ENCODE data around the gene UAP1. TPM values are rescaled to one million over a fixed set of nuclear protein-coding genes. Genes with fewer than 3 reads are reported as not detected.

The UAP1 gene
- total RNA-seq, 1 donor from 2014 or later, result 54.7 TPM

DNA sequence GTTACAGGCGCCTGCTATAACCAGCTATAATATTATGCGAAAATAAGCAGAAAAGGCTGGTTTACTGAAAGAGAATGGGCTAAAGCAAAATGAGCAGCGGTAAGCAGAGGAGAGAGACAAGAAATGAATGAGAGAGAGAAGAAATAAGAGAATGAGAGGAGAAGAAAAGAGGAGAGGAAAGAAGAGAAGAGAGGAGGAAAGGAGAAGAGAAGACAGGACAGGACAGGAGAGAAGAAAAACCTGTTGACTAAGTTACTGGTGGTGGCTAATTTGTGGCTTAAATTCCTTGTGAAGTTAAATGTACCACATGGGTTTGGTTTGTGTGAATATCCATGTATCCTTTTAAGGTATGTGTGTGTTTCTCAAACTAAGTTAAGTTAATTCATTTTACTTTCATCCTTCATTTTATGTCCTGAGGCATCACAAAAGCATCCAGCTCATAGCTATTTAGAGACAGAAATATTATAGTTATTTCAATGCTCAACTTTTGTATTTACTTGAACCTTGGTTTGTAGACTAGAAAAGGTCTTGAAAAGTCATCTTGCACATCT, 67.6 kb downstream of the UAP1 start:
- no peak for DNase-seq (ENCODE audit: low spot score)
- no peak overlapping the region for H3K27ac Mint-ChIP-seq
- H3K27me3 Mint-ChIP-seq (ENCODE audit: low read depth), result peaks cover 15% of the 10 kb centered on the region
- no peaks in the 10 kb centered on the region for H3K36me3 Mint-ChIP-seq (ENCODE audit: low read depth)
- intact Hi-C loops (cut with micrococcal nuclease), result no loop called here
- H3K9me3 Mint-ChIP-seq, result no peaks in the 10 kb centered on the region
- H3K4me1 Mint-ChIP-seq (ENCODE audit: low read depth), result peaks cover 4% of the 10 kb centered on the region
- H3K4me3 Mint-ChIP-seq (ENCODE audit: low read depth), result no peak overlapping the region

DNA sequence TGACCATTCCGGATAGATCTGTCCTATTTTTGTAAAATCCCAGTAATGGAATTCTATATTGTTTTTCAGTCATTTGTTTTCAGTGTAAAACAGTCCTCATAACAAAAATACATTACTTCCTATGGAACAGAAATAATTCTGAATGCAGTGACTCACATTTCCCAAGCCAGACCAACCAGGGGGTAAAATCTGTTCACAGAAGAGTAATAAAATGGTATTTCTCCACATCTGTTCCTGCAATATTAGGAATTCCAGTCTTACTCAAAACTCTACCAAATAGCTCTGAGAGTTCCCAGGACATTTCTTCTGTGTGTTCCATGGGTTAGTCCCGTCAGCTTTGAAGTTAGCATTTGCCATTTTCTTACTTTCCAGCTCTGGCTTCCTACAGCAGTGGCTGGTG, 68.1 kb downstream of the UAP1 start:
- intact Hi-C loops (cut with micrococcal nuclease), result loop anchor here (2.0 kb wide), 1 partner anchor 273 kb away; no protein-coding TSS in a partner anchor
- Mint-ChIP-seq H3K4me3 (ENCODE audit: low read depth) (no peak overlapping the region), H3K4me1 (ENCODE audit: low read depth) (peaks cover 4% of the 10 kb centered on the region)

GRCh38 chr1:162631546-162632191, 70.1 kb downstream of the UAP1 start:
- no peak for DNase-seq (ENCODE audit: low spot score)
- no peak overlapping the region for H3K27ac Mint-ChIP-seq
- peaks cover 4% of the 10 kb centered on the region for H3K4me1 Mint-ChIP-seq (ENCODE audit: low read depth)
- no peaks in the 10 kb centered on the region for H3K36me3 Mint-ChIP-seq (ENCODE audit: low read depth)
- peaks cover 23% of the 10 kb centered on the region for H3K27me3 Mint-ChIP-seq (ENCODE audit: low read depth)
- no peak overlapping the region for H3K4me3 Mint-ChIP-seq (ENCODE audit: low read depth)
- no peaks in the 10 kb centered on the region for H3K9me3 Mint-ChIP-seq
- intact Hi-C loops (cut with micrococcal nuclease), result loop anchor here (2.0 kb wide), 1 partner anchor 275 kb away; no protein-coding TSS in a partner anchor

More for the DNA sequence above, 68.1 kb downstream of the UAP1 start:
- Mint-ChIP-seq H3K27ac (no peak overlapping the region), H3K27me3 (ENCODE audit: low read depth) (peaks cover 15% of the 10 kb centered on the region), H3K9me3 (no peaks in the 10 kb centered on the region), H3K36me3 (ENCODE audit: low read depth) (no peaks in the 10 kb centered on the region)
- DNase-seq (ENCODE audit: low spot score), result no peak

DNA sequence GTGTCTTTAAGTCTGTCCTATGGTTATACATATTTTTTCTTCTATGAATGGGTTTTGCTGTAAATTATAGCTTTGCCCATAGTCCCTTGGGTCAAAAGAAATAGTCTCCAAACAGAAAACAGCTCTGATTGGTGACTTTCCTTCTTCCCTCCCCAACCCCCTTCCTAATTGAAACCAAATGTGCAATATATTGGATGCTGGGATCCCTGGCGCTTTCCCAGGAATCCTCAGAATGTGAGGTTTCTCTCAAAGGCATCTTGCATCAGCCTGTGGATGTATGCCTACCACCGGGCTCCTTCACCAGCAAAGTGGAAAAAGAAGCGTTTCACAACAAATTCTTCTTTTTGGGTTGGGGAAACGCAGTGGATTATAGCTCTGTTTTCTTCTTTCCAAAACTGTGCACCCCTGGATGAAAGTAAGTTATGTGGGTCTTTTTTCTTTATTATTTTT, 70.7 kb downstream of the UAP1 start, which contains the start of gene DDR2:
TSS of gene DDR2 (plus strand) at position 248 of the 450 bp plus-strand sequence. CDS start 86,600 bp downstream, outside the sequence.
- intact Hi-C loops (cut with micrococcal nuclease), result no loop called here
- no peak within 1 kb of the TSS for H3K27ac Mint-ChIP-seq
- DNase-seq (ENCODE audit: low spot score), result no peak
- peaks cover 21% of the 10 kb centered on the region for H3K27me3 Mint-ChIP-seq (ENCODE audit: low read depth)
- H3K4me1 Mint-ChIP-seq (ENCODE audit: low read depth), result peaks cover 2% of the 10 kb centered on the region
- H3K4me3 Mint-ChIP-seq (ENCODE audit: low read depth), result no peak within 1 kb of the TSS
- H3K9me3 Mint-ChIP-seq, result no peaks in the 10 kb centered on the region
- no peaks in the 10 kb centered on the region for H3K36me3 Mint-ChIP-seq (ENCODE audit: low read depth)

- H3K4me3 Mint-ChIP-seq (ENCODE audit: low read depth), result no peak overlapping the region
- intact Hi-C loops (cut with micrococcal nuclease), result no loop called here
- peaks cover 2% of the 10 kb centered on the region for H3K4me1 Mint-ChIP-seq (ENCODE audit: low read depth)
- H3K27ac Mint-ChIP-seq, result no peak overlapping the region
- H3K27me3 Mint-ChIP-seq (ENCODE audit: low read depth), result peaks cover 20% of the 10 kb centered on the region
- no peaks in the 10 kb centered on the region for H3K36me3 Mint-ChIP-seq (ENCODE audit: low read depth)
- no peaks in the 10 kb centered on the region for H3K9me3 Mint-ChIP-seq
- DNase-seq (ENCODE audit: low spot score), result no peak
These were observed 71.2 kb downstream of the UAP1 start for GRCh38 chr1:162632698-162633080.

DNA sequence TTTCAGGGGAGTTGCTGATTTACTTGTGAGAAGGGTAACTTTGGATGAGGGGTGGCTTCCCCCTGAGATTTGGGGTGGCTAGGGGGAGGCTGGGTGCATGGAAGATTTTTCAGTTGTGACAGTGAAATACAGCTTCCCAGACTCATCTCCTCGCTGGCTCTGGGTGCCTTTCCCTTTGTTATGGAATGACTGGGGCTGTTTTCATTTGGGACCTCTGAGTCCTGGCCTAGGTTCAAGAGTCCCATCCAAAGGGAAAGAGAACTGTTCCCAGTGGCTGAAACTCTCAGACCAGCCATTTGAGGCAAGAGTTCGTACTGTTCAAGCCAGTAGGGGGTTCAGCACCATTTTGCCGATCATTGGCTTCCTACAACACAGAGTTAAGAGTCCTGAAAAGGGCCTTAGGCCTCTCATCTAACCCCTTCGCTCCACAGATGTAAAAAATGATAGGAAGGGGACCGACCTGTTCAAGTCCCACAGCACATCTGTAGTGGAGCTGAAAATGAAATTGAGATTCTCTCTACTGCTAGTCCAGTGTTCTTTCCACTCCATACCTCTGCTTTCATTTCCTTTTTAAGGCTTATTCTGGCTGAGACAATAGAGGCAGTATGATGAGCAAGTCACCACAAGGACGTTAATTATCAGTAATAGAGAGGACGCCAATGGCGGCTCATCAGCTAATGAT, 71.7 kb downstream of the UAP1 start:
- DNase-seq (ENCODE audit: low spot score), result no peak
- Mint-ChIP-seq H3K4me3 (ENCODE audit: low read depth) (no peak overlapping the region), H3K27me3 (ENCODE audit: low read depth) (peaks cover 18% of the 10 kb centered on the region), H3K36me3 (ENCODE audit: low read depth) (no peaks in the 10 kb centered on the region), H3K9me3 (no peaks in the 10 kb centered on the region), H3K27ac (no peak overlapping the region), H3K4me1 (ENCODE audit: low read depth) (peaks cover 2% of the 10 kb centered on the region)
- intact Hi-C loops (cut with micrococcal nuclease), result no loop called here

DNA sequence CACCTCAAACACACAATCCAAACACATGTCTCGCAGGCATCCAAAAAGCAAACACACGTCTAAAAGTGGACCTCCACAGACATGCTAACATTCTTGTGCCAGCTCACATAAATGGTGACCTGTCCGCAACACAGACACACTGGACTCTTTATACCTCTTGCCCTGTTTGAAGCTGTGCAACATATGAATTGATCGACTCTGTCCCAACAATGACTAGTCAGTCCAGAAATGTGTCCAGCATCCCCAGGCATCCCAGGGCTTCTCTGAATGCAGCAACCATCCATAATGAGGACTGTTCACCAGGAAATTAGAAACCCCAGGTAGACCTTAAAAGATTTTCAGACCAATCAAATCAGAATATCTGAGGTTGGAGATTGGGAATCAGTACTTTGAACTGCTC, 73.9 kb downstream of the UAP1 start:
- intact Hi-C loops (cut with micrococcal nuclease), result no loop called here
- DNase-seq (ENCODE audit: low spot score), result no peak
- Mint-ChIP-seq H3K4me3 (ENCODE audit: low read depth) (no peak overlapping the region), H3K4me1 (ENCODE audit: low read depth) (peaks cover 2% of the 10 kb centered on the region), H3K36me3 (ENCODE audit: low read depth) (no peaks in the 10 kb centered on the region), H3K27me3 (ENCODE audit: low read depth) (peaks cover 15% of the 10 kb centered on the region), H3K27ac (no peak overlapping the region), H3K9me3 (no peaks in the 10 kb centered on the region)

DNA sequence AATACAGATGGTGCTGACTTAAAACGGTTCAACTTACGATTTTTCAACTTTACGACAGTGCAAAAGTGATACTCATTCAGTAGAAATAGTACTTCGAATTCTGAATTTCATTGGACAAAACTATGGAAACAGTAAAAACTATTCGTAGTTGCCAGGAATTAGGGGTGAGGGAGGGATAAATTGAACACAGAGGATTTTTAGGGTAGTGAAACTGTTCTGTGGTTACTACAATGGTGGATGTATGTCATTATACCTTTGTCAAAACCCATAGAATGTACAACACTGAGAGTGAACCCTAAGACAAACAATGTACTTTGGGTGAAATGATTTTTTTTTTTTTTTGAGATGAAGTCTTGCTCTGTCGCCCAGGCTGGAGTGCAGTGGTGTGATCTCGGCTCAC, 78.2 kb downstream of the UAP1 start:
- no peaks in the 10 kb centered on the region for H3K9me3 Mint-ChIP-seq
- intact Hi-C loops (cut with micrococcal nuclease), result no loop called here

DNA sequence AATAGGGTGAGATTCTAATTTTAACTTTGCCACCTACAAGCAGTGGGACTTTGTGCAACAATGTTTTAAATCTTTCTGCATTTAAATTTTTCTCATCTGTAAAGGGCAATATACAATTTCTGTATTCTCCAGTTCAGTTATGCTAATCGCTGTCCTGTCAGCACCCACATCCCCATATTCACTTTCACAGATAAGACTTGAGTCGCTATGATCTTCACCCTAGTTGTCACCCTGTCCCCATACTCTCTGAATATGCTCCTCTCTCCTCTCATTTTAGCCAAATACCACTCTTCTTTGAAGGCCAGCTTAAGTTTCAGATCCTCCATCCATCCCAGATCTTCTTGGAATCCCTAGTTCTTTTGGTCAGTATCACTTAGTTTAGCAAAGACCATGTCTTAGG, 79.6 kb downstream of the UAP1 start:
- Mint-ChIP-seq H3K4me3 (ENCODE audit: low read depth) (no peak overlapping the region), H3K36me3 (ENCODE audit: low read depth) (no peaks in the 10 kb centered on the region), H3K9me3 (no peaks in the 10 kb centered on the region), H3K27ac (no peak overlapping the region), H3K4me1 (ENCODE audit: low read depth) (no peaks in the 10 kb centered on the region), H3K27me3 (ENCODE audit: low read depth) (peaks cover 8% of the 10 kb centered on the region)
- intact Hi-C loops (cut with micrococcal nuclease), result no loop called here
- no peak for DNase-seq (ENCODE audit: low spot score)

More for the DNA sequence above, 78.2 kb downstream of the UAP1 start:
- Mint-ChIP-seq H3K27ac (no peak overlapping the region), H3K27me3 (ENCODE audit: low read depth) (peaks cover 12% of the 10 kb centered on the region), H3K4me1 (ENCODE audit: low read depth) (no peaks in the 10 kb centered on the region), H3K4me3 (ENCODE audit: low read depth) (no peak overlapping the region), H3K36me3 (ENCODE audit: low read depth) (no peaks in the 10 kb centered on the region)
- DNase-seq (ENCODE audit: low spot score), result no peak

- no peak for DNase-seq (ENCODE audit: low spot score)
- Mint-ChIP-seq H3K27me3 (ENCODE audit: low read depth) (peaks cover 9% of the 10 kb centered on the region), H3K36me3 (ENCODE audit: low read depth) (no peaks in the 10 kb centered on the region), H3K27ac (no peak overlapping the region), H3K9me3 (no peaks in the 10 kb centered on the region), H3K4me3 (ENCODE audit: low read depth) (no peak overlapping the region), H3K4me1 (ENCODE audit: low read depth) (no peaks in the 10 kb centered on the region)
- intact Hi-C loops (cut with micrococcal nuclease), result no loop called here
These were observed 83.4 kb downstream of the UAP1 start for GRCh38 chr1:162644986-162645314.

- H3K4me1 Mint-ChIP-seq (ENCODE audit: low read depth), result no peaks in the 10 kb centered on the region
- intact Hi-C loops (cut with micrococcal nuclease), result no loop called here
- H3K4me3 Mint-ChIP-seq (ENCODE audit: low read depth), result no peak overlapping the region
- H3K36me3 Mint-ChIP-seq (ENCODE audit: low read depth), result no peaks in the 10 kb centered on the region
- H3K9me3 Mint-ChIP-seq, result no peaks in the 10 kb centered on the region
- no peak for DNase-seq (ENCODE audit: low spot score)
- no peak overlapping the region for H3K27ac Mint-ChIP-seq
- peaks cover 9% of the 10 kb centered on the region for H3K27me3 Mint-ChIP-seq (ENCODE audit: low read depth)
These were observed 84.1 kb downstream of the UAP1 start for GRCh38 chr1:162645666-162646065.

DNA sequence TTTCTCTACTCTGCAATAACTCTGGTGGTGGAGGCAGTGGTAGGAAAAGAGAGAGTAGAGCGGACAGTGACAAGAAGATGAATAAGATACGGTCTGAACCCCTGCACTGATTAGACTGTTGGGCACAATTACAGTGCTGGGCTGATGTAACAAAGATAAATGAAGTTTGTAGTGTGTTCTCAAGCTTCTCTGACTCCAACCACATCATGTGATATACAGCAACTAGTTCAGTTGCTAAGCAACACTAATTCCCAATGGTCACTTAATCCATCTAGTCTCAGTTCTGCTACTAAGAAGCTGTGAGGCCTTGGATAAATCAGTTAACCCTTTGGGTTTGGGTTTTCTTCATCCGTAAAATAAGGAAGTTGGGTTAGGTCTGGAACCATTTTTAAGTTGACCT, 88.1 kb downstream of the UAP1 start:
- DNase-seq (ENCODE audit: low spot score), result no peak
- Mint-ChIP-seq H3K4me1 (ENCODE audit: low read depth) (no peaks in the 10 kb centered on the region), H3K4me3 (ENCODE audit: low read depth) (no peak overlapping the region), H3K27ac (no peak overlapping the region), H3K36me3 (ENCODE audit: low read depth) (no peaks in the 10 kb centered on the region), H3K9me3 (no peaks in the 10 kb centered on the region), H3K27me3 (ENCODE audit: low read depth) (peaks cover 17% of the 10 kb centered on the region)
- intact Hi-C loops (cut with micrococcal nuclease), result no loop called here

Measured in activated T-helper 2 cell treated with anti-CD3 and anti-CD28 coated beads, Interferon-gamma antibody, Interleukin-2, Interleukin-4, amounts not matched to agents 10 μg/mL and 5 μg/mL and 100 μg/mL, durations not matched to agents 14 hours and 24 hours and 36 hours (primary cell).